ENCODE measurements around the gene GJB3.

GRCh38 chr1:34768856-34769255, 12.2 kb upstream of the GJB3 start:
- no peak for TF ChIP-seq CTCF (IDR thresholded peaks at IDR 0.05; ENCODE audit: low read length)
- TF ChIP-seq EZH2phosphoT487 (IDR thresholded peaks at IDR 0.05; ENCODE audit: low read length): no peak
- no peak for TF ChIP-seq EZH2 (optimal IDR thresholded peaks at IDR 0.05; ENCODE audit: low read depth, low read length)

Measured in MM.1S (cell line).